ENCODE measurements around the gene CSE1L.
"Not testable (repeated sequence)": the region's sequence is repeated elsewhere in the genome, so short reads cannot be mapped to it uniquely, and the experiment has no call there.

Gene CSE1L

DNA sequence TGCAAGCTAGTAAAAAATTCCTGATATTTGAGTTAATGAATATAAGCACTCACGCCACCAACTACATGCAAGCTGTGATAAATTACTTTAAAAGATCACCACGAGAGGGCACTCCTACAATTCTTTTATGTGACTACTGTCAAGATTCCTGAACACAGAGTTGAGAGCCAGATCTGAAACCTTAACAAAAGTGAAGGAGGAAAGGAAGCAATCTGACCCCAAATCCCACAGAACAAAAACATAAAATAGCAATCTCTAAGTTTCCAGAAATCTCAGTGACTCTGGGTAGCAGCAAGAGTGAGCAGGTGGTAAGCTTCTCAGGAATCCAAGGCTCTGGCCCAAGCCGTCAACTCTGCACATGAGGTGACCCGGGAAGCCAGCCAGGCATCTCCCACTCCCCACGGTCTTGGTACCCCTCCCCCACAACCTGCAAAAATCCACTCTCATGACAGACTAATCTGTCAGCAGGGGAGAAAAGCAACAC is 86.9 kb downstream of the CSE1L start:
- DNase-seq (ENCODE audit: low read depth) = peak; percentile 35

DNA sequence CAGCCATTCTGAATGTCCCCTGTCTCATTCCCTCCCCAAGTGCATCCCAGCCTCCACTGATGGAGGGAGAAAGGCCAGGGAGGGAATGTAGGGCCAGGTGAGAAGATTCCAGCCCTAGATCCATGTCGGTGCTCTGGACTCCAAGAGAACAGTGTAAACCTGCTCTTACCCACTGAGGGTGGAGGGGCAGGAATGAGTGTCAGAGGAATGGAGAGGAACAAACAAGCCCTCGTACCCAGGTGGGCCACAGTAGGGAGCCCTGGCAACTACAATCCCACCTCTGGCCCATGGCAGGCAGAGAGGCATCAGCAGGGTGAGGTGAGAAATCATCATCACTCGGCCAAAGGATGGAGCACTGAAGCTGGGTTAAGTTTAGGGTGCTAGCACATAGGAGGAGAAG is 87.5 kb downstream of the CSE1L start:
- no peak for DNase-seq (ENCODE audit: low read depth)

GRCh38 chr20:49134797-49135196 is 88.7 kb downstream of the CSE1L start:
- not testable (repeated sequence) for DNase-seq (ENCODE audit: low read depth)

- DNase-seq (ENCODE audit: low read depth) = no peak
Measured at GRCh38 chr20:49136817-49137571, 90.9 kb downstream of the CSE1L start.

GRCh38 chr20:49138431-49138830 is 92.3 kb downstream of the CSE1L start:
- no peak for DNase-seq (ENCODE audit: low read depth)

- DNase-seq (ENCODE audit: low read depth) = no peak
Measured at GRCh38 chr20:49140411-49140810, 94.3 kb downstream of the CSE1L start.

DNA sequence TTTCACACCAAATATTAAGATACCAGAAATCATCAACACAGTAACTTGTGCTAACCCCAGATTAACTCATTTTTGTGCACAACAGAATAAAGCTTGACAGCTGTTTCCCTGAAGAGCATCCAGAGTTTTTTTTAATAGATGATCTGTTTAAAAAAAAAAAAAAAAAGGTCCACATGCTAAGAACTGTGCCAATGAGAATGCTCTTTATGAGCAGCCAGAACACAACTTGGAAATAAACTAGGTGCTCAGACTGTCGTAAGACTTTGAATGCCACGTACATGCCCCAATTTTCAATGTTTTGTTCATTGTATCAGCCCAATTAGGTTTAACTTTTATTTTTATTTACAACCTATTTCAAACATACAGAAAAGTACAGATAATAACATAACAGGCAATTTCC is 94.7 kb downstream of the CSE1L start:
- DNase-seq (ENCODE audit: low read depth) = no peak
